ENCODE measurements around the gene SPINK1.
"Not testable (repeated sequence)": the region's sequence is repeated elsewhere in the genome, so short reads cannot be mapped to it uniquely, and the experiment has no call there.

Gene SPINK1

GRCh38 chr5:147854331-147854730 lies 22.9 kb upstream of the SPINK1 start:
- no peak for DNase-seq

GRCh38 chr5:147853372-147853987 lies 22.0 kb upstream of the SPINK1 start:
- DNase-seq = no peak

GRCh38 chr5:147852365-147852764 lies 20.9 kb upstream of the SPINK1 start:
- no peak for DNase-seq

GRCh38 chr5:147851578-147851977 lies 20.1 kb upstream of the SPINK1 start:
- no peak for DNase-seq

- no peak for DNase-seq
These were observed 17.8 kb upstream of the SPINK1 start for GRCh38 chr5:147849226-147849625.

GRCh38 chr5:147845618-147846017 lies 14.1 kb upstream of the SPINK1 start:
- DNase-seq = no peak

GRCh38 chr5:147844846-147845245 lies 13.4 kb upstream of the SPINK1 start:
- DNase-seq = no peak

GRCh38 chr5:147842869-147843268 lies 11.4 kb upstream of the SPINK1 start:
- no peak for DNase-seq

- no peak for DNase-seq
These were observed 5.0 kb upstream of the SPINK1 start for GRCh38 chr5:147836439-147836838.

GRCh38 chr5:147835386-147835798 lies 3.9 kb upstream of the SPINK1 start:
- DNase-seq = no peak

- DNase-seq = no peak
These were observed 1.1 kb upstream of the SPINK1 start for GRCh38 chr5:147832541-147832940.

GRCh38 chr5:147830035-147830434 lies 1.4 kb downstream of the SPINK1 start:
- no peak for DNase-seq

- DNase-seq = not testable (repeated sequence)
These were observed 4.5 kb downstream of the SPINK1 start for GRCh38 chr5:147827017-147827416.

GRCh38 chr5:147826361-147826760 lies 5.1 kb downstream of the SPINK1 start:
- no peak for DNase-seq

- peak in 1 of 2 experiments; percentile 44 for DNase-seq
These were observed 8.6 kb downstream of the SPINK1 start for GRCh38 chr5:147822686-147823491.

- DNase-seq = not testable (repeated sequence)
These were observed 9.2 kb downstream of the SPINK1 start for GRCh38 chr5:147822222-147822621.

- no peak for DNase-seq
These were observed 9.7 kb downstream of the SPINK1 start for GRCh38 chr5:147821766-147822165.

GRCh38 chr5:147819261-147819770 lies 12.2 kb downstream of the SPINK1 start:
- DNase-seq = no peak

GRCh38 chr5:147818290-147818689 lies 13.2 kb downstream of the SPINK1 start:
- no peak for DNase-seq

- no peak for DNase-seq
These were observed 17.8 kb downstream of the SPINK1 start for GRCh38 chr5:147813696-147814095.

- no peak for DNase-seq
These were observed 21.4 kb downstream of the SPINK1 start for GRCh38 chr5:147809830-147810666.

GRCh38 chr5:147805030-147805454 lies 26.4 kb downstream of the SPINK1 start:
- DNase-seq = no peak

GRCh38 chr5:147804334-147804733 lies 27.1 kb downstream of the SPINK1 start:
- DNase-seq = no peak
